HUES64 (cell line): ENCODE results near the gene LGR5. TPM values are rescaled to one million over a fixed set of nuclear protein-coding genes. Genes with fewer than 3 reads are reported as not detected.

Experiments
- H3K27ac ChIP-seq: 2 replicates; pipeline ENCODE4 v1.7.0; 2013; ENCODE audit warnings: low read depth, low read length, inconsistent platforms
- H3K27me3 ChIP-seq: 2 replicates; pipeline ENCODE4 v1.6.1; 2013; ENCODE audit warnings: mild to moderate bottlenecking, low read length; ENCODE audit not compliant: insufficient read depth
- H3K36me3 ChIP-seq: 2 replicates; pipeline ENCODE4 v1.6.1; 2013; ENCODE audit warnings: mild to moderate bottlenecking, low read length; ENCODE audit not compliant: insufficient read depth
- H3K4me1 ChIP-seq: 2 replicates; pipeline ENCODE4 v1.6.1; 2013; ENCODE audit warnings: mild to moderate bottlenecking, low read length, moderate library complexity; ENCODE audit not compliant: insufficient read depth
- H3K4me3 ChIP-seq: 2 replicates; pipeline ENCODE4 v1.5.1; 2013; ENCODE audit warnings: mild to moderate bottlenecking, low read length, moderate library complexity
- H3K9ac ChIP-seq: 2 replicates; pipeline ENCODE4 v1.6.1; 2013; ENCODE audit warnings: mild to moderate bottlenecking, low read depth, low read length
- H3K9me3 ChIP-seq: 2 replicates; pipeline ENCODE4 v1.6.1; 2013; ENCODE audit warnings: low read depth, low read length; ENCODE audit not compliant: insufficient read depth
- WGBS: fragments of 150-250, 120-280 bp; methylation state at CpG from one replicate; pipeline ENCODE4 v1.1.7; 2013; ENCODE audit warnings: missing lambda C conversion rate; 5-methylcytosine and 5-hydroxymethylcytosine counted together
- polyA plus RNA-seq, 2 experiments: library from polyadenylated mRNA; stranded (reverse); fragments of 50-300 nt; gene quantifications; one replicate each; pipeline ENCODE4 v1.2.3, GENCODE V29; 2013

Gene LGR5, protein sequence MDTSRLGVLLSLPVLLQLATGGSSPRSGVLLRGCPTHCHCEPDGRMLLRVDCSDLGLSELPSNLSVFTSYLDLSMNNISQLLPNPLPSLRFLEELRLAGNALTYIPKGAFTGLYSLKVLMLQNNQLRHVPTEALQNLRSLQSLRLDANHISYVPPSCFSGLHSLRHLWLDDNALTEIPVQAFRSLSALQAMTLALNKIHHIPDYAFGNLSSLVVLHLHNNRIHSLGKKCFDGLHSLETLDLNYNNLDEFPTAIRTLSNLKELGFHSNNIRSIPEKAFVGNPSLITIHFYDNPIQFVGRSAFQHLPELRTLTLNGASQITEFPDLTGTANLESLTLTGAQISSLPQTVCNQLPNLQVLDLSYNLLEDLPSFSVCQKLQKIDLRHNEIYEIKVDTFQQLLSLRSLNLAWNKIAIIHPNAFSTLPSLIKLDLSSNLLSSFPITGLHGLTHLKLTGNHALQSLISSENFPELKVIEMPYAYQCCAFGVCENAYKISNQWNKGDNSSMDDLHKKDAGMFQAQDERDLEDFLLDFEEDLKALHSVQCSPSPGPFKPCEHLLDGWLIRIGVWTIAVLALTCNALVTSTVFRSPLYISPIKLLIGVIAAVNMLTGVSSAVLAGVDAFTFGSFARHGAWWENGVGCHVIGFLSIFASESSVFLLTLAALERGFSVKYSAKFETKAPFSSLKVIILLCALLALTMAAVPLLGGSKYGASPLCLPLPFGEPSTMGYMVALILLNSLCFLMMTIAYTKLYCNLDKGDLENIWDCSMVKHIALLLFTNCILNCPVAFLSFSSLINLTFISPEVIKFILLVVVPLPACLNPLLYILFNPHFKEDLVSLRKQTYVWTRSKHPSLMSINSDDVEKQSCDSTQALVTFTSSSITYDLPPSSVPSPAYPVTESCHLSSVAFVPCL
- polyA plus RNA-seq (2013, experiment 1 of 2): 2.6 TPM
- polyA plus RNA-seq (2013, experiment 2 of 2): 2.7 TPM

DNA sequence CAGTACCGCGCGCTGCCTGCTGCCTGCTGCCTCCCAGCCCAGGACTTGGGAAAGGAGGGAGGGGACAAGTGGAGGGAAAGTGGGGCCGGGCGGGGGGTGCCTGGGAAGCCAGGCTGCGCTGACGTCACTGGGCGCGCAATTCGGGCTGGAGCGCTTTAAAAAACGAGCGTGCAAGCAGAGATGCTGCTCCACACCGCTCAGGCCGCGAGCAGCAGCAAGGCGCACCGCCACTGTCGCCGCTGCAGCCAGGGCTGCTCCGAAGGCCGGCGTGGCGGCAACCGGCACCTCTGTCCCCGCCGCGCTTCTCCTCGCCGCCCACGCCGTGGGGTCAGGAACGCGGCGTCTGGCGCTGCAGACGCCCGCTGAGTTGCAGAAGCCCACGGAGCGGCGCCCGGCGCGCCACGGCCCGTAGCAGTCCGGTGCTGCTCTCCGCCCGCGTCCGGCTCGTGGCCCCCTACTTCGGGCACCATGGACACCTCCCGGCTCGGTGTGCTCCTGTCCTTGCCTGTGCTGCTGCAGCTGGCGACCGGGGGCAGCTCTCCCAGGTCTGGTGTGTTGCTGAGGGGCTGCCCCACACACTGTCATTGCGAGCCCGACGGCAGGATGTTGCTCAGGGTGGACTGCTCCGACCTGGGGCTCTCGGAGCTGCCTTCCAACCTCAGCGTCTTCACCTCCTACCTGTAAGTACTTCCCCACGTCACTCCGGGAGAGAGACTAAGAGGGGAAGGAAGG lies at the start of gene LGR5:
Gene LGR5 (plus strand): TSS at position 186 of the 732 bp plus-strand sequence. CDS start 283 bp downstream, at position 469.
- Histone ChIP-seq H3K27me3 (peaks cover 78% of the 10 kb centered on the region), H3K27ac (no peak within 1 kb of the TSS), H3K4me1 (peaks cover 14% of the 10 kb centered on the region), H3K9ac (no peak within 1 kb of the TSS; the same call in 1 of the 2 replicates), H3K36me3 (no peaks in the 10 kb centered on the region), H3K4me3 (peak within 1 kb of the TSS; percentile 63), H3K9me3 (peaks cover 14% of the 10 kb centered on the region)
- under 1% methylated on average over 65 of the region's 65 CpGs for WGBS

DNA sequence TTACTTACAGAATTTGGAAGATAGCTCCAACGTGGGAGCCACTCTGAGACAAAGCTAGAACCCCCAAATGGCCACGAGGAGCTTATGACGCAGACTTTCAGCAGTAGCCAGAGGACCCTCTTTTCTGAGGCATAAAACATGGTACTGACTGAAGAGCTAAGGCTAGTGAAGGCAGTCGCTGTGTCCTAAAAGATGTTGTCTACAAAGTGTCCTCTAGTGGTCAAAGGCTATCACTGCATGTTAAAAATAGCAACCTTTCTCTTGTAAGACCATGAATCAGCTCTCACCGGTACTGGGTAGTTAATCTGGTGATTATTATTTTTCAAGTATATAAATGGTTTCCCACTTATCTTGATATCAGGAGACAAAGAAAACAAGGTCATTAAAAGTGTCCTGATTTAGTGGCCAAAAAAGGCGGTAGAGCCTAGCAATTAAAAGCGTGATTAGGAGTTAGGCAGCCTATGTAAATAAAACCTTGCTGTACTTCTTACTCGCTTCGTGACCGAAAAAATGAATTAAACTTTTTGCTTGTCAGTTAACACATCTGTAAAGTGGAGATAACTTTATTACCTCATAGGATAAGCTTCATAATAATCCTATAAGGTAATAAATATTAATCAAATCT lies 47.0 kb upstream of the LGR5 start:
- 58% methylated on average over 9 of the region's 10 CpGs for WGBS
- Histone ChIP-seq H3K9me3 (no peaks in the 10 kb centered on the region; the same call in 1 of the 2 replicates), H3K27ac (no peak overlapping the region), H3K36me3 (no peaks in the 10 kb centered on the region), H3K4me1 (no peaks in the 10 kb centered on the region), H3K4me3 (no peak overlapping the region), H3K27me3 (no peaks in the 10 kb centered on the region), H3K9ac (no peak overlapping the region)

DNA sequence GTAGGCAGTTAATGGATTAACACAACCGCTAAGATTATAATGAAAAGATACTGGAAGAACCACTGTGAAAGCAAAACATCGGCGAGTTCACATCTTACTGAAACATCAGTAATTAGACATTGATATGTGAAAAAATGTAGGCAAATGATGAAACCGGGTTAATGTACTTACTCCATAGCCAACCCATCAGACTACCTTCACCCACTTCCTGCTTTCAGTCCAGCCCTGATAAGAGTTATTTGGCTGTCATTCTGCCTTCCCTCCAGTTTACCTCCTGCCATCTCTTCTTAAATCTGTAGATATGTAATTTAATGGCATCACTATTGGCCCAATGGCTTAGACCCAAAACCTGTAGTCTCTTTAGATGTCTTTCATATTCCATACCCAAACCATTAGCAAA lies 46.0 kb upstream of the LGR5 start:
- no peaks in the 10 kb centered on the region for H3K4me1 ChIP-seq
- H3K9ac ChIP-seq: no peak overlapping the region
- no peaks in the 10 kb centered on the region for H3K36me3 ChIP-seq
- H3K4me3 ChIP-seq: no peak overlapping the region
- H3K9me3 ChIP-seq: no peaks in the 10 kb centered on the region; the same call in 1 of the 2 replicates
- no peak overlapping the region for H3K27ac ChIP-seq
- no peaks in the 10 kb centered on the region for H3K27me3 ChIP-seq
- WGBS: 96% methylated on average over 4 of the region's 4 CpGs

DNA sequence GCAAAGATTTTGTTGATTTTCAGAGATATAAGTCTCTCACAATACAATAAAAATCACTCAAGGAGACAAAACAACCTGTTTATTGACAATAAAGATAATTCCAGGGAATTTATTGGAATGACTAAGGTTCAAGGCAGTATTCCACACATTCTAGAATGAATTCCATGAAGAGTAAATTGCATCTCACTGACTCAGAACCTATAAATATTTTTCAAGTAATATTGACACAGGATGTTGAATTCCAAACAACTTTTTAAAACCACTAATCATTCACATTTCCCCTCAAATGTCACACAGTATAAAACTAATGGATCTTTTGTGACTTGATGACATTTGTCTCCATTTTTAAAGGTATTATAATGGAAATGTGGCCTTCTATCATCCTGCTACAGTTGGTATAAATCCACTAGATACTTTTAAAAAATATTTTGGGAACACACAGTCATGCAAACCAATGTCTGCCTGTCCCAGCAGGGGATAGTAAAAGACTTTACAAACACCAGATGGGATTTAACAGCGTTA lies 42.1 kb upstream of the LGR5 start:
- Histone ChIP-seq H3K27me3 (no peaks in the 10 kb centered on the region), H3K4me3 (no peak overlapping the region), H3K9ac (no peak overlapping the region), H3K27ac (no peak overlapping the region), H3K4me1 (no peaks in the 10 kb centered on the region), H3K36me3 (no peaks in the 10 kb centered on the region), H3K9me3 (no peaks in the 10 kb centered on the region)
- 76% methylated on average over 1 of the region's 1 CpG for WGBS

DNA sequence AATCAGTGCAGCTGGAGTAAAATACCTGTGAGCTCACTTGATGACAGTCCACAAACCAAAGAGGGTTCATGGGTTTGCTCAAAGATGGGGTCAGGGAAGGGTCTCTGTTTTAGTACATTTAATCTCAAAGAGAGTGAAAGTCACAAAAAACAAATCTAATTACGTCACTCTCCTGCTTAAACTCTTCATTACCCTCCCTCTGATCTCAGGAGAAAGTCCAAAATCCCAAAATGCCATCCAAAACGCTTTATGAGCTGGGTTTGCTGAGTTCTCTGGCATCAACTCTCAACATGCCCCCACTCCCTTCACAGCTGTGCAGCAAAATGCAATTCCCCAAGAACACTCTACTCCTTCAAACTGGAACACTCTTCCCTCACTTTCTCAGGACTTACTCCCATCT lies 40.4 kb upstream of the LGR5 start:
- no peak overlapping the region for H3K9ac ChIP-seq
- H3K27me3 ChIP-seq: no peaks in the 10 kb centered on the region
- H3K9me3 ChIP-seq: no peaks in the 10 kb centered on the region
- H3K4me3 ChIP-seq: no peak overlapping the region
- H3K36me3 ChIP-seq: no peaks in the 10 kb centered on the region
- no peaks in the 10 kb centered on the region for H3K4me1 ChIP-seq
- H3K27ac ChIP-seq: no peak overlapping the region
- WGBS: 86% methylated on average over 2 of the region's 2 CpGs

DNA sequence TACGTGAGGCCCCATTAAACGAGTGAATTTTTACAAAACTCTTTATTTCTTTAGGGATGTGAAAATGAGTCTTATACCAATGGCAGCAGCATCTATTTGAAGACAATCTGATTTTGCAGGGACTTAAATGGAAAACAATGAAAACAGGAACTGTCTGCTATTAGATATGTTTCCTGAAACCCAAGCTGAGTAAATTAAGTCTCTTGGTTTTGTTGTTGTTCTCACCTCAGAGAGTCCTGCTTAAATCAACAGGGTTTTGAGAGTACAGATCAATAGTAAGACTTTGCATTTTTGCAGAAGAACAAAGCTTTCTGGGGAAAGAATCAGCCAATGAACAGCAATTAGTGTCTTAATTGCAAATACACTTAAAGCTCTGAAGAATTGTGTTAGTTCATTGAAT lies 39.1 kb upstream of the LGR5 start:
- H3K36me3 ChIP-seq: no peaks in the 10 kb centered on the region
- H3K9me3 ChIP-seq: no peaks in the 10 kb centered on the region
- H3K27me3 ChIP-seq: no peaks in the 10 kb centered on the region
- no peaks in the 10 kb centered on the region for H3K4me1 ChIP-seq
- no peak overlapping the region for H3K4me3 ChIP-seq
- 94% methylated on average over 2 of the region's 2 CpGs for WGBS
- H3K9ac ChIP-seq: no peak overlapping the region
- H3K27ac ChIP-seq: no peak overlapping the region

GRCh38 chr12:71405884-71406283 lies 33.7 kb upstream of the LGR5 start:
- Histone ChIP-seq H3K9me3 (no peaks in the 10 kb centered on the region), H3K36me3 (no peaks in the 10 kb centered on the region), H3K27me3 (no peaks in the 10 kb centered on the region), H3K9ac (no peak overlapping the region), H3K4me3 (no peak overlapping the region), H3K4me1 (no peaks in the 10 kb centered on the region), H3K27ac (no peak overlapping the region)
- WGBS: 83% methylated on average over 1 of the region's 1 CpG

GRCh38 chr12:71407732-71408131 lies 31.9 kb upstream of the LGR5 start:
- Histone ChIP-seq H3K9me3 (peaks cover 3% of the 10 kb centered on the region; the same call in 1 of the 2 replicates), H3K9ac (no peak overlapping the region)
- WGBS: no CpG with 5 or more reads among the region's 1 CpG

DNA sequence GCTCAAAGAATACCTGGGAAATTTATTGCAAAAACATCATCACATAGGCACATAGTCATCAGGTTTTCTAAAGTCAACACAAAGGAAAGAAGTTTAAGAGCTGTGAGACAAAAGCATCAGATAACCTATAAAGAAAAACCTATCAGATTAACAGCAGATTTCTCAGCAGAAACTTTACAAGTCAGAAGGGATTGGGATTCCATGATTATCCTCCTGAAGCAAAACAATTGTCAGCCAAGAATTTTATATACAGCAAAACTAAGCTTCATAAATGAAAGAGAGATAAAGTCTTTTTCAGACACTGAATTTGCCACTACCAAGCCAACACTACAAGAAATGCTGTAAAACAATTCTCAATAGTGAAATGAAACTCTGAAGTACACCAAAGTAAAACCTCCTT lies 28.8 kb upstream of the LGR5 start:
- Histone ChIP-seq H3K27me3 (no peaks in the 10 kb centered on the region), H3K9me3 (peaks cover 7% of the 10 kb centered on the region; the same call in 1 of the 2 replicates), H3K36me3 (no peaks in the 10 kb centered on the region), H3K9ac (no peak overlapping the region), H3K4me1 (no peaks in the 10 kb centered on the region), H3K4me3 (no peak overlapping the region), H3K27ac (no peak overlapping the region)

More at GRCh38 chr12:71407732-71408131, 31.9 kb upstream of the LGR5 start:
- H3K4me3 ChIP-seq: no peak overlapping the region
- no peaks in the 10 kb centered on the region for H3K36me3 ChIP-seq
- no peaks in the 10 kb centered on the region for H3K4me1 ChIP-seq
- no peak overlapping the region for H3K27ac ChIP-seq
- H3K27me3 ChIP-seq: no peaks in the 10 kb centered on the region

DNA sequence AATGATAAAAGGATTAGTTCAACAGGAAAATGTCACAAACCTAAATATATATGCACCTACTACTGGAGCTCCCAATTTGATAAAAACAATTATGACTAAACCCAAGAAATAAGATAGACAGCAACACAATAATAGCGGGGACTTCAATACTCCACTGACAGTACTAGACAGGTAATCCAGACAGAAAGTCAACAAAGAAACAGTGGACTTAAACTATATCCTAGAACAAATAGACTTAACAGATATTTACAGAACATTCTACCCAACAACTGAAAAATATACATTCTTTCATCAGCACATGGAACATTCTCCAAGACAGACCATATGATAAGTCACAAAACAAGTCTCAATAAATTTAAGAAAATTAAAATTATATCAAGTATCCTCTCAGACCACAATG lies 28.0 kb upstream of the LGR5 start:
- 97% methylated on average over 1 of the region's 1 CpG for WGBS

More for the DNA sequence above, 28.0 kb upstream of the LGR5 start:
- Histone ChIP-seq H3K36me3 (no peaks in the 10 kb centered on the region), H3K27me3 (no peaks in the 10 kb centered on the region), H3K4me3 (no peak overlapping the region), H3K4me1 (no peaks in the 10 kb centered on the region), H3K27ac (no peak overlapping the region), H3K9ac (no peak overlapping the region), H3K9me3 (peaks cover 7% of the 10 kb centered on the region; the same call in 1 of the 2 replicates)
